Measurements from ENCODE around the gene TLE5. TPM values are rescaled to one million over a fixed set of nuclear protein-coding genes. Genes with fewer than 3 reads are reported as not detected.
"Not testable (repeated sequence)": the region's sequence is repeated elsewhere in the genome, so short reads cannot be mapped to it uniquely, and the experiment has no call there.

The TLE5 gene
- total and polyA plus RNA-seq, 10 of the 15 experiments (the other 5 are each of a cell fraction or from before 2014, with no cell fraction given) = 2.5 to 373 (median 154) TPM

GRCh38 chr19:3094601-3095440 is 32.5 kb upstream of the TLE5 start:
- Histone ChIP-seq H3K4me2 (ENCODE audit: control insufficient read depth, insufficient read depth) (peak overlapping the region; percentile 92), H3K27ac (ENCODE audit: control insufficient read depth, insufficient read depth) (no peak overlapping the region), H3K9me3 (replicated peaks; ENCODE audit: control insufficient read depth, insufficient read depth, low read length) (no peaks in the 10 kb centered on the region), H3K9ac (ENCODE audit: control insufficient read depth, insufficient read depth, low read length) (peak overlapping the region; percentile 57), H2AFZ (ENCODE audit: control insufficient read depth, low read depth, low read length) (peak overlapping the region; percentile 33), H4K20me1 (ENCODE audit: control insufficient read depth, insufficient read depth) (no peaks in the 10 kb centered on the region), H3K36me3 (ENCODE audit: control insufficient read depth in 2 of 2, insufficient read depth in 2 of 2, low read length in 1 of 2) (no peaks in the 10 kb centered on the region), H3K79me2 (ENCODE audit: control insufficient read depth, insufficient read depth, low read length) (no peaks in the 10 kb centered on the region), H3K27me3 (replicated peaks in 1 of 2; ENCODE audit: control insufficient read depth in 2 of 2, insufficient read depth in 2 of 2, low read length in 1 of 2) (no peaks in the 10 kb centered on the region; a peak in 2 of 4 replicates), H3K4me3 (peak overlapping the region; percentile 77), H3K4me1 (ENCODE audit: control insufficient read depth, insufficient read depth, low read length) (peaks cover 17% of the 10 kb centered on the region)
- intact Hi-C loops (cut with micrococcal nuclease; ENCODE audit: unreplicated experiment) (no loop called here), in situ Hi-C loops (cut with MboI) (no loop called here)
- 9% methylated on average over 44 of the region's 57 CpGs for whole genome bisulfite sequencing (ENCODE audit: insufficient coverage, insufficient replicate concordance, low lambda C conversion rate, missing lambda C conversion rate)
- BruUV-seq (replicated peaks) = no TSS peak
- SMC1A ChIA-PET (ENCODE audit: uncharacterized antibody, unreplicated experiment) = interaction anchor here (0.6 kb wide), 1 partner anchor 9 kb away, joined by 3 read pairs; no protein-coding TSS in a partner anchor
- CTCF ChIA-PET = interaction anchor here (0.5 to 2.2 kb wide), 3 partner anchors 9 to 144 kb away, joined by 3 to 10 read pairs (median 5); no protein-coding TSS in a partner anchor
- no peak for DNase-seq (ENCODE audit: low read depth, low spot score)
- POLR2A ChIA-PET = interaction anchor here (0.5 kb wide), 2 partner anchors 106 to 989 kb away, joined by 3 to 6 read pairs; no protein-coding TSS in a partner anchor
- RAD21 ChIA-PET (ENCODE audit: unreplicated experiment) = no interaction called here
- TF ChIP-seq POU2F2 (IDR thresholded peaks at IDR 0.05; ENCODE audit: borderline replicate concordance, low read depth, low read length) = no peak
- TF ChIP-seq MAX (IDR thresholded peaks at IDR 0.05; ENCODE audit: low read depth, low read length) = 0 out of 2 replicates have a peak, but pooled peaks have one; percentile 7
- peak; percentile 52 for ATAC-seq
- FAIRE-seq = no peak

- H2AFZ ChIP-seq (ENCODE audit: control insufficient read depth, low read depth, low read length) = not testable (repeated sequence)
Observed at GRCh38 chr19:3089299-3089855, 27.1 kb upstream of the TLE5 start.

More at GRCh38 chr19:3089299-3089855, 27.1 kb upstream of the TLE5 start:
- H3K4me1 ChIP-seq (ENCODE audit: control insufficient read depth, insufficient read depth, low read length); H3K9me3 ChIP-seq (replicated peaks; ENCODE audit: control insufficient read depth, insufficient read depth, low read length); FAIRE-seq; BruUV-seq (replicated peaks); intact Hi-C loops (cut with micrococcal nuclease; ENCODE audit: unreplicated experiment); H3K27ac ChIP-seq (ENCODE audit: control insufficient read depth, insufficient read depth); in situ Hi-C loops (cut with MboI); H3K27me3 ChIP-seq (replicated peaks in 1 of 2; ENCODE audit: control insufficient read depth in 2 of 2, insufficient read depth in 2 of 2, low read length in 1 of 2); RAD21 ChIA-PET (ENCODE audit: unreplicated experiment); SMC1A ChIA-PET (ENCODE audit: uncharacterized antibody, unreplicated experiment); H3K79me2 ChIP-seq (ENCODE audit: control insufficient read depth, insufficient read depth, low read length); H3K4me2 ChIP-seq (ENCODE audit: control insufficient read depth, insufficient read depth); ATAC-seq; H3K9ac ChIP-seq (ENCODE audit: control insufficient read depth, insufficient read depth, low read length); H3K4me3 ChIP-seq; H3K36me3 ChIP-seq (ENCODE audit: control insufficient read depth in 2 of 2, insufficient read depth in 2 of 2, low read length in 1 of 2); H4K20me1 ChIP-seq (ENCODE audit: control insufficient read depth, insufficient read depth); DNase-seq (ENCODE audit: low read depth, low spot score): not testable (repeated sequence)
- WGBS (ENCODE audit: insufficient coverage, insufficient replicate concordance, low lambda C conversion rate, missing lambda C conversion rate) = 24% methylated on average over 7 of the region's 7 CpGs
- CTCF ChIA-PET = interaction anchor here (0.7 to 1.6 kb wide), 3 partner anchors 14 to 138 kb away, joined by 3 to 5 read pairs (median 3); no protein-coding TSS in a partner anchor
- POLR2A ChIA-PET = interaction anchor here (1.2 kb wide), 1 partner anchor 10 kb away, joined by 4 read pairs; no protein-coding TSS in a partner anchor

Measured in GM12878 (cell line).